ENCODE measurements around the gene KRT39.
A peak's percentile ranks its signal among the peaks of the same experiment; 100 is the strongest.
"Not testable (repeated sequence)": the region's sequence is repeated elsewhere in the genome, so short reads cannot be mapped to it uniquely, and the experiment has no call there.

Gene KRT39

DNA sequence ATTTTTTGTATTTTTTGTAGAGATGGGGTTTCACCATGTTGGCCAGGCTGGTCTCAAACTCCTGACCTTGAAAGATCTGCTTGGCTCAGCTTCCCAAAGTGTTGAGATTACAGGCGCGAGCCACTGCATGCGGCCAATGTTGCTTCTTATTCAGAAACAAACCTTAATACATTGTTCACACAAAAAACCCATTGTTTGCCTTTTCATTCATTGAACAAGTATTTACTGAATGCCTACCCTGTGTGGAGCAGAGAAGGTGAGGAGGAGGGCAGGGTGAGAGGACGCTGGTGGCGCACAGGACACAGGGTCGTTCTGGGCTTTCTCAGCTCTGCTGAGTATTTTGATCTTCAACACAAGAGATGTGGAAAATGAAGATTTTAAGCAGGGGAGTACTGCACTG lies 21.3 kb downstream of the KRT39 start:
- no peak overlapping the region for H3K27ac ChIP-seq
- no peak for DNase-seq (ENCODE audit: low read depth, low spot score)

DNA sequence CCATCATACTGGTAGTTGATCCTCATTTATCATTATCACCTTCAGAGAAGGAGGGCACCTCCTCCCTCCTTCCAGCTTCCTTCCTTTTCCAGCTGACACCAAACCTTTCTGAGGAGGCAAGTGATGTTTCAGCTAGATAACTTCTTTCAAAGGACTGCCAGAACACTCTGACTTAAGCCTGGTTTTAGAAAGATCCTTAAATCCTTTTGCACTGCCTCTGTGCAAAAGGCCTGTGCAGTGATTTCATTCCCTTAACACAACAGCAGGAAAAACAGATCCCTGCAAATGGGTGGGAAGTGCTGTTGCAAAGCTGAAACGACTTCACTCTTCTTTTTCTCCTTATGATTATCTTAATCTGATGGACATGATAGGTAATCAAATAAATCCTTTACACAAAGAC lies 22.2 kb downstream of the KRT39 start:
- DNase-seq (ENCODE audit: low read depth, low spot score), result no peak
- H3K27ac ChIP-seq, result no peak overlapping the region

GRCh38 chr17:40942553-40942952 lies 24.2 kb downstream of the KRT39 start:
- no peak overlapping the region for H3K27ac ChIP-seq
- no peak for DNase-seq (ENCODE audit: low read depth, low spot score)

DNA sequence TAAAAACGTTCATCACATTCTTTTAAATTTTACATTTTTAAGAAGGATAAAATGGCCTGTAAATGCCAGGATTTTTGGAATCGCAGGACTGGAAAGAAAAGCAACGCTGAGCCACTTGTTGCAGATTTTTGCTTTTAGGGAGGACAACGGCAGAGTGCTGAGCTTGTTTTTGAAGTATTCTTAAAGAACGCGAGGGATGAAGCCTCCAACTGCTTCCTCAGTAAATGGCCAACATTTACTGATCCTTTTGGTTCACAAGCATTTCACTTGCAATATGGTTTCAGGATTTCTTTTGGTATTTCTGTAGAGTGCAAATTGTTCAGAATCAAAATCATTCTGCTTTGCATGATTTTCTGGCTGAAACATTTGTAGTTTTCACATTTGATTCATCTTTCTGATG lies 26.5 kb downstream of the KRT39 start:
- no peak overlapping the region for H3K27ac ChIP-seq
- no peak for DNase-seq (ENCODE audit: low read depth, low spot score)

GRCh38 chr17:40938981-40939380 lies 27.8 kb downstream of the KRT39 start:
- DNase-seq (ENCODE audit: low read depth, low spot score), result no peak
- no peak overlapping the region for H3K27ac ChIP-seq

- peak within 1 kb of the TSS; percentile 73 for H3K27ac ChIP-seq
- DNase-seq (ENCODE audit: low read depth, low spot score), result no peak
Measured at GRCh38 chr17:40937384-40937819, 29.3 kb downstream of the KRT39 start, which contains the start of gene KRT23. Gene KRT23, minus strand, starts transcription at chr17:40937646. Its CDS starts 1,043 bp downstream, at chr17:40936603.

DNA sequence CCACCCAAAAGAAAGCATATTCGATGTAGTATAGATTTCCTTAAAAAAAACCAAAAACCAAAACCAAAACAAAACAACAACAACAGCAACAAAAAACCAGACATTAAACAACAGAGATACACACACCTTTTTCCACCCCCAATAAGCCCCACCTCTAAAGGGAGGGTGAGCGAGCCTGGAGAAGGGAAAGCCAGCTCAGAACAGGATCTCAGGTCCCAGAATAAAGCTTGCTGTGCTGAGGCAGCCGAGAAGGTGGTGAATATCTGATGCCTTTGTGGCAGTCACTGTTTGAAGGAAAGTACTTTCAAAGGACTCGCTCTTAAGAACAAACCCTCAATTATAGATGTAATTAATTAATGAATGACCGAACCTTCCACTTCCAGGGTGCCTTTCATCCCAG lies 29.8 kb downstream of the KRT39 start:
- H3K27ac ChIP-seq, result peak overlapping the region; percentile 73

DNA sequence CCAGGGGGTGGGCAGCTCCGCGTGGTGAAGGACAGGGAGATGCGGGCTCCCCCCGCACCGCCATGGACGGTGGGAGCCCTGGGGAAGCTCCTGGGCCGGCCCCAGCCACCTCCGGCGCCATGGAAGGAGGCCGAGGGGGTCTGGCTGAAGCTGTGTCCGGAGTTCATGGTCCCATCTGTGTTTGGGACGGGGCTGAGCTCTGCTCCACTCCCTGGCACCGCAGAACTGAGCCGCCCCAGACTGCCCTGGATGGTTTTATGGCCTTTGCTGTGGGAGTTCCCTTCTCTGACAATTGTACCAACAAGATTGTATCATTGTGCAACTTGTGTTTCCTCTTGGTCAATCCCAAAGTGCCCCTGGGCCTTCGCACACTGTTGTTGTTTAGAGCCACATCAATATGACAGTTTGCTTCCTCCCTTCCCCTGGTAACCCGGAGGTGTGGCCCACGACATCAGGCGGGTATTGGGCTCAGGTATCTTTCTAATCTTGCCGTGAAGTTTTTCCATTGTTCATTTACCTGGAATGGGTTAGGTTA lies 30.2 kb downstream of the KRT39 start:
- H3K27ac ChIP-seq, result peak overlapping the region; percentile 73
- DNase-seq (ENCODE audit: low read depth, low spot score), result peak; percentile 62

More for the DNA sequence above, 29.8 kb downstream of the KRT39 start:
- no peak for DNase-seq (ENCODE audit: low read depth, low spot score)

DNA sequence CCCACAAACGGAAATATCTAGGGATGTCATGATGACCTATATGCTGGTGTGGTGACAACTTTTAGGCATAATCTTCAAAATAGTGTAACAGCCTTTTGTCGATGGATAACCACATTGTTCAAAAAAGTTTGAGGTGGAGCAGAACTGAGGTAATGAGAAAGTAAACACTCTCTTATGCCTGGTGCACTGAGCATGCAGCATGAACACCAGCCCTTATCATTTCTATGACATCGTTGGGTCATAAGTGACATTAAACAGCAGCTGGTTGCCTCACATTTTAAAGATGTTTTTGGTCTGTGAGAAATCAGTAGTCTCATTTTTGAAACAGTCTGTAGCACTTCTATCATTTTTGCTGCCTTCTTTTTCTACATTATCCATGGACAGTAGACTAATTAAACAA lies 31.1 kb downstream of the KRT39 start:
- DNase-seq (ENCODE audit: low read depth, low spot score), result no peak

DNA sequence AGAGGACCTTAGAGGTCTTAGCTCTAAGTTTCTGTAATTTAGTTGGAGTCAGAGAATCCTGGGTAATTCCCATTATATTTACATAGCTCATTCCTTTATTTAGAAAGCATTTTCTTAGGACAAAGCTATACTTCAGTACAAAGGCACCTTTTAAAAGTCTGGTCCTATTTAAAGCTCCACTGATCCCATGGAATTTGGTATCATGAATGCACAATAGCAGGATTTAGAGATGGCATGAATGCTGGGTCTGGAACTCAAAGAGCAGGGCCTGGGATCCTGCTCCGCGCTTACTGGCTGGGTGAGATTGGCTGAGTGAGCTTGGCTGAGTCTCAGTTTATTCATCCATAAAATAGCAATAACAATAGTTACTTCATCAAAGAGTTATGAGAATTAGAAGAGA lies 34.1 kb downstream of the KRT39 start:
- peak overlapping the region; percentile 73 for H3K27ac ChIP-seq
- no peak for DNase-seq (ENCODE audit: low read depth, low spot score)

More for the DNA sequence above, 31.1 kb downstream of the KRT39 start:
- H3K27ac ChIP-seq, result peak overlapping the region; percentile 73

DNA sequence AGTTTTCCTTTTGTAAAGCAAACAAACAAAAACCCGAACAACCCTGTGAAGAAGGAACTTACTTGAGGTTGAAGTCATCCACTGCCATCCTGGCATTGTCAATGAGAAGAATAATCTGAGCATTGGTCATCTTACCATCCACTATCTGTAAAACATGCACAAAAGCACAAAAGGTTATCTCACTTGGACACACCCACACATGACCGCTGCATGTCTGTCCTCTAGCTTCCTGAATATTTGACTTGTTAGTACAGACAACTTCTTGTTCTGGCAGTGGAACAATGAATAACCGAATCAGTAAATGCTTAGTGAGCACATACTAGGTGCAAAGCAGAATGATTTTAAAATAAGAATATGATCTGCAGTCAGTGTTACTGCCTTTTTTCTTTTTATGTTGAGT lies 35.4 kb downstream of the KRT39 start:
- H3K27ac ChIP-seq, result peak overlapping the region; percentile 23
- DNase-seq (ENCODE audit: low read depth, low spot score), result no peak

GRCh38 chr17:40926341-40926740 lies 40.4 kb downstream of the KRT39 start:
- H3K27ac ChIP-seq, result no peak overlapping the region
- no peak for DNase-seq (ENCODE audit: low read depth, low spot score)

- H3K27ac ChIP-seq, result peak overlapping the region; percentile 76
- DNase-seq (ENCODE audit: low read depth, low spot score), result peak; percentile 62
Measured at GRCh38 chr17:40922239-40922638, 44.5 kb downstream of the KRT39 start.

DNA sequence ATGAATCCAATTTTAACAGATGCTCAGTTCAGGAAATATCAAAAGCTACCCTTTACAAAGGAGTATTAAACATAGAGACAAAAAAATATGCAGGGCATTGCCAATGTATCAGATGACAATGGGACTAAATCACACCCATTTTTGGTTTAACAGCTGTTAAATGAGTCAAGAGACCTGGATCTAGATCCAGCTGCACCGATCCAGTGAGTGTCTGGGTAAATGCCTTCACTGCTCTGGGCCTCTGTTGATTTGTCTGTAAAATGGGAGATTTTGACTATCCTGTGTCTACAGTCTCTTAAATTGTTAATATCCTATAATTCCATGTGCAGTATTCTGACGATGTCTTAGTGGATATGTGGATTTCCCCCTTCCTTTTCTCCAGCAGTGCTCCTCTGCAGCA lies 45.7 kb downstream of the KRT39 start:
- H3K27ac ChIP-seq, result peak overlapping the region; percentile 76
- no peak for DNase-seq (ENCODE audit: low read depth, low spot score)

DNA sequence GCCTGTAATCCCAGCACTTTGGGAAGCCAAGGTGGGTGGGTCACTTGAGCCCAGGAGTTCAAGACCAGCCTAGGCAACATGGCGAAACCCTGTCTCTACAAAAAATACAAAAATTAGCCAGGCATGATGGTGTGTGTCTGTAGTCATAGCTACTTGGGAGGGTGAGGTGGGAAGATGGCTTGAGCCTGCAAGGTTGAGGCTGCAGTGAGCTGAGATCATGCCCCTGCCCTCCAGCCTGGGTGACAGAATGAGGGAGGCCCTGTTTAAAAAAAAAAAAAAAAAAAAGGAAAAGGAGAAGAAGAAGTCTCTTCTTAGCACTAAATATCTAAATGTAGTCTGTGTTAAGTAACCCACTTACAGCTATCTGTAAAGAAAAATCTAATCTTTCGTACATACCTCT lies 49.6 kb downstream of the KRT39 start:
- not testable (repeated sequence) for DNase-seq (ENCODE audit: low read depth, low spot score)
- peak overlapping the region; percentile 98 for H3K27ac ChIP-seq

- no peak for DNase-seq (ENCODE audit: low read depth, low spot score)
- peak overlapping the region; percentile 98 for H3K27ac ChIP-seq
Measured at GRCh38 chr17:40916366-40916765, 50.4 kb downstream of the KRT39 start.

- H3K27ac ChIP-seq, result peak overlapping the region; percentile 98
- DNase-seq (ENCODE audit: low read depth, low spot score), result peak; percentile 78
Measured at GRCh38 chr17:40915721-40916256, 51.0 kb downstream of the KRT39 start.

DNA sequence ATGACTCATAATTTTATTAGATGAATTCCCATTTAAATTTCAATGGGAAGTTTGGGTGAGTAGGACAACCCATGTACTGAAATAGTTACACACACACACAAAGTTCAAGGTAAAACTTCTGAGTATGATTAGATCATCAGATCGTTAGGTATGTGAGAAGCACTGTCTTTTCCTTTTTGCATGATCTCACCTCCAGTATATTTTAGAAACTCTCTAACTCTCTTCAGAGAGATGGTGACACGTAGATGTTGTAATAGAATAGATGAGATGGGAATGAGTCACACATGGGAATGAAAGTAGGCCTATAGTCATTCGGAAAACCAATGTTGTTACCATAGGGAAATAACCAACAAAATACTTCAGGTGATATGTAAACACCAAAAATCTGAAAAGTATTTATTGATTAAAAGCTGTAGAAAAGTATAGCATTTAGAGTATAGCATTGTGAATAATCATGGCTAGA lies 51.5 kb downstream of the KRT39 start:
- DNase-seq (ENCODE audit: low read depth, low spot score), result peak; percentile 99
- H3K27ac ChIP-seq, result peak overlapping the region; percentile 98

DNA sequence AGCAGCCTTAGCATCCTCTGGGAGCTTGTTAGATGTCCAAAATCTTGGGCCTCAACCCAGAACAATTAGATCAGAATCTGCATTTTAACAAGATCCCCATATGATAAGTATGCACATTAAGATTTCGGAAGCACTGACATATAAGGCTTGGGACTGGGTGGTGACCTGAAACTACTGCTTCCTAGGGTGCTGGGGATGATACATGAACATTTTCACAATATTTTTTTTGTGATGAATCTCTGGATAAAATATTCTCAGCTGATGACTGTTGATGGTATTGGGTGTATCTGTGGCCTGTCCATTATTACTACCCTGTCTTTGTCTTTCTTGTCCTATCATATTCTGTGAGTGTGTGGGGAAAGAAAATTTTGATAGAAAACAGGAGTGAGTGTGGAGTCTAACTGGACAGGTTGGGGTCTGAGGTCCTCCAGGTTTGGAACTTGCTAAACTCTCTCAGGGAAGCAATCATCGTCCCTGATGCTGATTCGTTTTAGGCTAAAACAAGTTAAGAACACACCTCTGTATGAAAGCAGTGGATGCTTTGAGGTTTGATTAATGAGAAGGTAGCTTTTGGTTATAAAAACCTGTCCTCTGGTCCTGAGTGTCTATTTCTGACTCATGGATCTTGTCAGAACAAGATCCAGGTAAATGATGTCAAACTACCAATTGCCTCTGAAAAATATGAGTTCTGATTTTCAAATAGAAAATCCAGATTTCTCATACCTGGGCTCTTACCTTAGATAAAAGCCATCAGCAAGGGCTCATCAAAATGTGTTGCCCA lies 52.5 kb downstream of the KRT39 start:
- H3K27ac ChIP-seq, result peak overlapping the region; percentile 98
- peak; percentile 73 for DNase-seq (ENCODE audit: low read depth, low spot score)

- DNase-seq (ENCODE audit: low read depth, low spot score), result no peak
- H3K27ac ChIP-seq, result peak overlapping the region; percentile 98
Measured at GRCh38 chr17:40912486-40913210, 54.1 kb downstream of the KRT39 start.

DNA sequence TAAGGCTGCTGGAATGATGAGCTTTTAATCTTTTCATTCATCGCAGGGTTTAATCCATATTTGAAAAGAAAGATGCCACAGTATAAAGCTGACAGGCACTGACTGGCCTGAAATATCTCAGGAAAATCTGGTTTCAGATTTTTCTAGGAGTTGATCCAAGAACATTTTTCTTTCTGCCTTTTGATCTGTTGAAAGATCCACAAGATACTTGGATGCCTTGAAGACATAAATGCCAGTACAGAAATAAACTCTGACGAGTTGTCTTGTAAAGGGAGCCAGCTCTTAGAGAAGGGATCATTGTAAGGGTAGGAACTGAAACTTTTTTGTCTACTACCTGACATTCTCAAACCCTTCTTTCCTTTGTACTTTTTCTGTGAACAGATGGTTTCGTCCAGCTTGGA lies 56.3 kb downstream of the KRT39 start:
- H3K27ac ChIP-seq, result peak overlapping the region; percentile 98
- DNase-seq (ENCODE audit: low read depth, low spot score), result peak; percentile 61

All from epithelial cell of prostate (primary cell).